ENCODE results near the gene AZGP1. TPM values are rescaled to one million over a fixed set of nuclear protein-coding genes. Genes with fewer than 3 reads are reported as not detected.

Gene AZGP1
- total and polyA plus RNA-seq, 2 of the 13 experiments (the other 11 are each of a cell fraction or from before 2014, with no cell fraction given) = 93.8 to 229 TPM

- TF ChIP-seq MLXIP (CRISPR knock-in tag; IDR thresholded peaks at IDR 0.05; ENCODE audit: borderline replicate concordance) = no peak; the same call in 1 of the 2 replicates
- no peak for TF ChIP-seq ZNF496 (CRISPR knock-in tag; IDR thresholded peaks at IDR 0.05; ENCODE audit: insufficient replicate concordance)
- TF ChIP-seq AGO2 (optimal IDR thresholded peaks at IDR 0.05; ENCODE audit: low read depth, low read length) = peak; percentile 99
- no peak; the same call in 1 of the 2 replicates for TF ChIP-seq KDM4B (CRISPR knock-in tag; IDR thresholded peaks at IDR 0.05)
- TF ChIP-seq ZNF33A (CRISPR knock-in tag; IDR thresholded peaks at IDR 0.05; ENCODE audit: borderline replicate concordance) = 0 out of 2 replicates have a peak, but pooled peaks have one; percentile 70
- TF ChIP-seq IRX3 (CRISPR knock-in tag; IDR thresholded peaks at IDR 0.05; ENCODE audit: borderline replicate concordance, low read depth) = 0 out of 2 replicates have a peak, but pooled peaks have one; percentile 30
- TF ChIP-seq ZNF232 (CRISPR knock-in tag; IDR thresholded peaks at IDR 0.05; ENCODE audit: borderline replicate concordance) = peak; percentile 73; the same call in 1 of the 2 replicates
- 0 out of 2 replicates have a peak, but pooled peaks have one; percentile 28 for TF ChIP-seq ZFP90 (CRISPR knock-in tag; IDR thresholded peaks at IDR 0.05; ENCODE audit: borderline replicate concordance)
- no peak for TF ChIP-seq JUNB (CRISPR knock-in tag; IDR thresholded peaks at IDR 0.05; ENCODE audit: borderline replicate concordance)
- TF ChIP-seq CCDC6 (CRISPR knock-in tag; IDR thresholded peaks at IDR 0.05) = no peak; the same call in 1 of the 2 replicates
- TF ChIP-seq SMAD9 (CRISPR knock-in tag; IDR thresholded peaks at IDR 0.05) = no peak
- TF ChIP-seq ZNF383 (CRISPR knock-in tag; IDR thresholded peaks at IDR 0.05; ENCODE audit: borderline replicate concordance) = no peak
- no peak for TF ChIP-seq TSC22D2 (CRISPR knock-in tag; IDR thresholded peaks at IDR 0.05; ENCODE audit: borderline replicate concordance)
- TF ChIP-seq THAP11 (CRISPR knock-in tag; IDR thresholded peaks at IDR 0.05) = peak; percentile 92
- no peak for TF ChIP-seq ZNF737 (CRISPR knock-in tag; IDR thresholded peaks at IDR 0.05; ENCODE audit: borderline replicate concordance)
- TF ChIP-seq NFAT5 (CRISPR knock-in tag; IDR thresholded peaks at IDR 0.05) = 0 out of 2 replicates have a peak, but pooled peaks have one; percentile 40
These were observed 39.7 kb upstream of the AZGP1 start, which contains the start of gene ZKSCAN1 (continued) for GRCh38 chr7:100015232-100016214.

Data from HepG2 (cell line).